Panc1 (cell line): Measurements from ENCODE around the gene DGKZ. TPM values are rescaled to one million over a fixed set of nuclear protein-coding genes. Genes with fewer than 3 reads are reported as not detected.
A peak's percentile ranks its signal among the peaks of the same experiment; 100 is the strongest.

ENCODE experiments used
- ATAC-seq: fragments of 200-7000 bp; cut with Tn5 transposase; 2 replicates; pipeline ENCODE4 v1.9.1; 2020; ENCODE audit warnings: mild to moderate bottlenecking, moderate library complexity
- BruUV-seq: library from RNA; stranded (reverse); fragments of 400-500 nt; replicated peaks from 2 replicates; lab custom pipeline; 2021; lab: Mats Ljungman, UMichigan
- CTCF ChIA-PET: fragments of 300-600 bp; sonication (Branson Sonifier 250); formaldehyde crosslinking; loops from one replicate; lab custom pipeline; 2022; ENCODE audit warnings: antibody characterized with exemption; lab: Charles Lee
- POLR2A ChIA-PET: fragments of 300-600 bp; sonication (Branson Sonifier 250); formaldehyde crosslinking; loops from one replicate; lab custom pipeline; 2022; ENCODE audit warnings: antibody characterized with exemption; lab: Charles Lee
- DNase-seq: peaks from one replicate; pipeline ENCODE4 v3.0.0-alpha.2; 2010; ENCODE audit warnings: low read depth, low spot score
- H3K27ac ChIP-seq: 2 replicates; pipeline ENCODE4 v1.5.1; 2011; ENCODE audit warnings: mild to moderate bottlenecking, low read length, inconsistent platforms
- H3K27me3 ChIP-seq: fragments of 200-500 bp; sonication (Bioruptor generic); 2 replicates; pipeline ENCODE4 v1.6.0; 2014; ENCODE audit warnings: low read length, inconsistent platforms; ENCODE audit not compliant: control insufficient read depth, insufficient read depth
- H3K36me3 ChIP-seq: fragments of 200-500 bp; sonication (Bioruptor generic); 2 replicates; pipeline ENCODE4 v1.5.1; 2014; ENCODE audit warnings: inconsistent platforms, mild to moderate bottlenecking, low read length, moderate library complexity; ENCODE audit not compliant: control insufficient read depth, insufficient read depth
- H3K4me1 ChIP-seq: 2 replicates; pipeline ENCODE4 v1.5.1; 2011; ENCODE audit warnings: inconsistent platforms, mild to moderate bottlenecking, low read length, moderate library complexity; ENCODE audit not compliant: control insufficient read depth, insufficient read depth
- H3K4me3 ChIP-seq, 2 experiments: 2 replicates each; pipeline ENCODE4 v1.5.1; 2011 to 2012; ENCODE audit warnings: low read depth in 2 of 2, low read length in 2 of 2, mild to moderate bottlenecking in 2 of 2, inconsistent platforms in 1 of 2, moderate library complexity in 1 of 2
- H3K9me3 ChIP-seq: fragments of 200-500 bp; sonication (Bioruptor generic); 2 replicates; pipeline ENCODE4 v1.5.1; 2014; ENCODE audit warnings: low read depth, mild to moderate bottlenecking, inconsistent platforms, low read length, moderate library complexity; ENCODE audit not compliant: control insufficient read depth, insufficient read depth
- CTCF ChIP-seq: fragments of 450-650 bp; IDR thresholded peaks from 2 replicates; pipeline ENCODE4 v1.5.1; 2017; ENCODE audit warnings: mild to moderate bottlenecking
- POLR2AphosphoS5 ChIP-seq: IDR thresholded peaks from 2 replicates; pipeline ENCODE4 v1.6.1; 2012; ENCODE audit warnings: mild to moderate bottlenecking, low read depth, low read length, moderate library complexity
- SIN3A ChIP-seq: IDR thresholded peaks from 2 replicates; pipeline ENCODE4 v1.6.1; 2012; ENCODE audit warnings: low read depth, mild to moderate bottlenecking, low read length, moderate library complexity, borderline replicate concordance; ENCODE audit not compliant: insufficient read depth
- TCF7L2 ChIP-seq: IDR thresholded peaks from 2 replicates; pipeline ENCODE4 v1.6.1; 2011; ENCODE audit warnings: mild to moderate bottlenecking, low read depth, low read length, inconsistent platforms
- in situ Hi-C: cut with HindIII; loops from 2 replicates; pipeline ENCODE4 v1.10.0; 2016; ENCODE audit warnings: low sequenced_read_pairs, low pct_unique_long_range_greater_than_20kb
- intact Hi-C: fragments of 100-400 bp; cut with micrococcal nuclease; formaldehyde crosslinking; loops from one replicate; pipeline ENCODE4 v1.10.0; 2022; ENCODE audit not compliant: unreplicated experiment
- total RNA-seq: library from RNA; stranded (reverse); gene quantifications from one replicate; pipeline ENCODE4 v1.2.1, GENCODE V29; 2021; ENCODE audit not compliant: unreplicated experiment
- TF ChIP-seq, protein P1 (sequence below), 2 experiments: IDR thresholded peaks; 2 replicates each; pipeline ENCODE4 v1.6.1; 2011 to 2012; ENCODE audit warnings: low read depth in 2 of 2, control low read depth in 1 of 2, low read length in 1 of 2, mild to moderate bottlenecking in 1 of 2, moderate library complexity in 1 of 2; ENCODE audit not compliant: insufficient read depth in 1 of 2

Gene DGKZ
- total RNA-seq, 1 experiment from 2014 or later = 104 TPM

GRCh38 chr11:46322759-46323158 lies 24.5 kb upstream of the DGKZ start:
- ATAC-seq = 0 out of 2 replicates have a peak, but pooled peaks have one; percentile 17

GRCh38 chr11:46326813-46327416 lies 20.3 kb upstream of the DGKZ start:
- H3K4me3 ChIP-seq = no peak overlapping the region
- no peak for DNase-seq
- TF ChIP-seq CTCF = no peak
- no peak overlapping the region for H3K27ac ChIP-seq
- ATAC-seq = no peak
- intact Hi-C loops = no loop called here
- ChIA-PET POLR2A (no interaction called here), CTCF (no interaction called here)
- no peaks in the 10 kb centered on the region for H3K4me1 ChIP-seq
- BruUV-seq = no TSS peak
- in situ Hi-C loops = no loop called here
- no peaks in the 10 kb centered on the region for H3K36me3 ChIP-seq
- H3K27me3 ChIP-seq = peaks cover 8% of the 10 kb centered on the region
- H3K9me3 ChIP-seq = no peaks in the 10 kb centered on the region

More at GRCh38 chr11:46322759-46323158, 24.5 kb upstream of the DGKZ start:
- no peak for DNase-seq
- Histone ChIP-seq H3K4me1 (no peaks in the 10 kb centered on the region), H3K9me3 (no peaks in the 10 kb centered on the region), H3K4me3 (no peak overlapping the region), H3K36me3 (no peaks in the 10 kb centered on the region), H3K27me3 (no peaks in the 10 kb centered on the region), H3K27ac (no peak overlapping the region)
- BruUV-seq = no TSS peak
- intact Hi-C loops = no loop called here
- in situ Hi-C loops = no loop called here
- TF ChIP-seq SIN3A (no peak), POLR2AphosphoS5 (no peak), CTCF (no peak), TCF7L2 (no peak)
- TF ChIP-seq, protein P1, sequence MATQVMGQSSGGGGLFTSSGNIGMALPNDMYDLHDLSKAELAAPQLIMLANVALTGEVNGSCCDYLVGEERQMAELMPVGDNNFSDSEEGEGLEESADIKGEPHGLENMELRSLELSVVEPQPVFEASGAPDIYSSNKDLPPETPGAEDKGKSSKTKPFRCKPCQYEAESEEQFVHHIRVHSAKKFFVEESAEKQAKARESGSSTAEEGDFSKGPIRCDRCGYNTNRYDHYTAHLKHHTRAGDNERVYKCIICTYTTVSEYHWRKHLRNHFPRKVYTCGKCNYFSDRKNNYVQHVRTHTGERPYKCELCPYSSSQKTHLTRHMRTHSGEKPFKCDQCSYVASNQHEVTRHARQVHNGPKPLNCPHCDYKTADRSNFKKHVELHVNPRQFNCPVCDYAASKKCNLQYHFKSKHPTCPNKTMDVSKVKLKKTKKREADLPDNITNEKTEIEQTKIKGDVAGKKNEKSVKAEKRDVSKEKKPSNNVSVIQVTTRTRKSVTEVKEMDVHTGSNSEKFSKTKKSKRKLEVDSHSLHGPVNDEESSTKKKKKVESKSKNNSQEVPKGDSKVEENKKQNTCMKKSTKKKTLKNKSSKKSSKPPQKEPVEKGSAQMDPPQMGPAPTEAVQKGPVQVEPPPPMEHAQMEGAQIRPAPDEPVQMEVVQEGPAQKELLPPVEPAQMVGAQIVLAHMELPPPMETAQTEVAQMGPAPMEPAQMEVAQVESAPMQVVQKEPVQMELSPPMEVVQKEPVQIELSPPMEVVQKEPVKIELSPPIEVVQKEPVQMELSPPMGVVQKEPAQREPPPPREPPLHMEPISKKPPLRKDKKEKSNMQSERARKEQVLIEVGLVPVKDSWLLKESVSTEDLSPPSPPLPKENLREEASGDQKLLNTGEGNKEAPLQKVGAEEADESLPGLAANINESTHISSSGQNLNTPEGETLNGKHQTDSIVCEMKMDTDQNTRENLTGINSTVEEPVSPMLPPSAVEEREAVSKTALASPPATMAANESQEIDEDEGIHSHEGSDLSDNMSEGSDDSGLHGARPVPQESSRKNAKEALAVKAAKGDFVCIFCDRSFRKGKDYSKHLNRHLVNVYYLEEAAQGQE (IDR thresholded peaks at IDR 0.05; ENCODE audit: insufficient read depth in 1 of 2, low read depth in 2 of 2, low read length in 1 of 2) = no peak
- ChIA-PET CTCF (no interaction called here), POLR2A (no interaction called here)
